SK-N-MC (cell line): ENCODE results near the gene HSPA2.

Experiments
- EZH2 ChIP-seq: fragments of 200-600 bp; sonication (generic); IDR thresholded peaks from one replicate; pipeline ENCODE4 v1.6.1; 2017; ENCODE audit warnings: antibody characterized with exemption
- FOXP2 ChIP-seq: optimal IDR thresholded peaks from 2 replicates; pipeline ENCODE3; 2011; ENCODE audit warnings: mild to moderate bottlenecking, moderate library complexity; ENCODE audit not compliant: insufficient read depth; ENCODE audit errors: extremely low read length, control extremely low read depth
- POLR2AphosphoS5 ChIP-seq: IDR thresholded peaks from 2 replicates; pipeline ENCODE4 v1.6.1; 2012; ENCODE audit warnings: mild to moderate bottlenecking, low read depth, low read length, borderline replicate concordance

GRCh38 chr14:64581817-64582216 lies 41.3 kb downstream of the HSPA2 start:
- no peak for TF ChIP-seq POLR2AphosphoS5
- no peak for TF ChIP-seq EZH2
- TF ChIP-seq FOXP2 = no peak
